GM21723 (cell line): ENCODE data around the gene AGBL4.
A peak's percentile ranks its signal among the peaks of the same experiment; 100 is the strongest.

Source experiments
- ATAC-seq: cut with Tn5 transposase; IDR thresholded peaks from one replicate; pipeline ENCODE4 v1.9.1; 2021; ENCODE audit warnings: mild to moderate bottlenecking, moderate library complexity; ENCODE audit not compliant: unreplicated experiment

The AGBL4 gene

GRCh38 chr1:48693674-48694320, 1330.0 kb downstream of the AGBL4 start:
- no peak for ATAC-seq

GRCh38 chr1:48693180-48693579, 1330.6 kb downstream of the AGBL4 start:
- ATAC-seq = no peak

- ATAC-seq = no peak
Measured at GRCh38 chr1:48692235-48692634, 1331.5 kb downstream of the AGBL4 start.

- no peak for ATAC-seq
Measured at GRCh38 chr1:48691429-48692001, 1332.2 kb downstream of the AGBL4 start.

- peak; percentile 82 for ATAC-seq
Measured at GRCh38 chr1:48688102-48688760, 1335.5 kb downstream of the AGBL4 start.

- no peak for ATAC-seq
Measured at GRCh38 chr1:48687282-48688045, 1336.3 kb downstream of the AGBL4 start.

- ATAC-seq = no peak
Measured at GRCh38 chr1:48686159-48686558, 1337.6 kb downstream of the AGBL4 start.

GRCh38 chr1:48684381-48684780, 1339.4 kb downstream of the AGBL4 start:
- no peak for ATAC-seq

GRCh38 chr1:48683839-48684238, 1339.9 kb downstream of the AGBL4 start:
- ATAC-seq = no peak

GRCh38 chr1:48681476-48682305, 1342.1 kb downstream of the AGBL4 start:
- ATAC-seq = no peak

- ATAC-seq = no peak
Measured at GRCh38 chr1:48680411-48681035, 1343.2 kb downstream of the AGBL4 start.

GRCh38 chr1:48679859-48680258, 1343.9 kb downstream of the AGBL4 start:
- ATAC-seq = no peak

GRCh38 chr1:48678710-48679505, 1344.8 kb downstream of the AGBL4 start:
- ATAC-seq = no peak

GRCh38 chr1:48677306-48678287, 1346.2 kb downstream of the AGBL4 start:
- peak; percentile 66 for ATAC-seq

GRCh38 chr1:48676822-48677221, 1346.9 kb downstream of the AGBL4 start:
- ATAC-seq = no peak

- no peak for ATAC-seq
Measured at GRCh38 chr1:48676376-48676775, 1347.4 kb downstream of the AGBL4 start.

- no peak for ATAC-seq
Measured at GRCh38 chr1:48675251-48675650, 1348.5 kb downstream of the AGBL4 start.

- ATAC-seq = no peak
Measured at GRCh38 chr1:48674641-48675040, 1349.1 kb downstream of the AGBL4 start.
